ENCODE data around the gene RELA. TPM values are rescaled to one million over a fixed set of nuclear protein-coding genes. Genes with fewer than 3 reads are reported as not detected.

RELA gene
- total RNA-seq, 1 experiment from 2014 or later = 35.1 TPM

DNA sequence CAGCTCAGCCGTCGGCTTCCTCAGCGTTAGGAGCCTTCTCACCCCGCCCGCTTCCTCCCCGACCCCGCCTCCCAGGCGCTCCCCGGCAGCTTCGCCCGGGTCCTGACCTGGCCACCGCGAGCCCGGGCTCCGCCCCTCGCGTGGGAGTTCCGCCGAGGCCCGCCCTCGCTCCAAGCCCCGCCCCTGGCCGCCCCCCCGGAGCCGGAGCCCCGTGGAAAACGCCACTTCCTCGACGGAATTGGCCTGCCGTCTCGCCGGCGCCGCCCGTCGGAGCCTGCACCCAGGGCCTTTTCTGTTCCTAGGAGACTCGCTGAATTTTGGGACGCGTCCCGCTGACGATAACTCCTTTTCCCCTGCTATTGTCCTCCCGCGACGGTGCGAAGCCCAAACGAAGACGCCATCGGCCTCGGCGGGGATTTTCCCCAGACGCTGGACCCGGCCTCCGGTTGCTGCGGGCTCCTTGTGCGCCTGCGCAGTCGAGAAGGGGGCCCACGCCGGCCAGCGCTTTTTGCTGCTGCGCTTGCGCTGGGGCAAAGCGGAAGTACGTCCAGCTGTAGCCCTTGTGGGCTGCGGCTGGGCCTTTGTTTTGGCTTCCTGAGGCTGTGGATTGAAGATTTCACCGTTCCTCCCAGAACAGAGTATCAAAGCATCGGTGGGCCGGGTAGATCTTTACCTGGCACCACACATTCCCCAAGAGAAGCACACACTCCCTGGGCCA lies 10.0 kb downstream of the RELA start (continued):
- TF ChIP-seq, protein P1, sequence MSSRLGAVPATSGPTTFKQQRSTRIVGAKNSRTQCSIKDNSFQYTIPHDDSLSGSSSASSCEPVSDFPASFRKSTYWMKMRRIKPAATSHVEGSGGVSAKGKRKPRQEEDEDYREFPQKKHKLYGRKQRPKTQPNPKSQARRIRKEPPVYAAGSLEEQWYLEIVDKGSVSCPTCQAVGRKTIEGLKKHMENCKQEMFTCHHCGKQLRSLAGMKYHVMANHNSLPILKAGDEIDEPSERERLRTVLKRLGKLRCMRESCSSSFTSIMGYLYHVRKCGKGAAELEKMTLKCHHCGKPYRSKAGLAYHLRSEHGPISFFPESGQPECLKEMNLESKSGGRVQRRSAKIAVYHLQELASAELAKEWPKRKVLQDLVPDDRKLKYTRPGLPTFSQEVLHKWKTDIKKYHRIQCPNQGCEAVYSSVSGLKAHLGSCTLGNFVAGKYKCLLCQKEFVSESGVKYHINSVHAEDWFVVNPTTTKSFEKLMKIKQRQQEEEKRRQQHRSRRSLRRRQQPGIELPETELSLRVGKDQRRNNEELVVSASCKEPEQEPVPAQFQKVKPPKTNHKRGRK (CRISPR knock-in tag; IDR thresholded peaks at IDR 0.05; ENCODE audit: borderline replicate concordance) = 0 out of 2 replicates have a peak, but pooled peaks have one; percentile 25
- TF ChIP-seq JAZF1 (CRISPR knock-in tag; IDR thresholded peaks at IDR 0.05) (no peak), GTF2I (CRISPR knock-in tag; conservative IDR thresholded peaks at IDR 0.05) (no peak), SOX15 (CRISPR knock-in tag; IDR thresholded peaks at IDR 0.05) (no peak), ETV6 (CRISPR knock-in tag; IDR thresholded peaks at IDR 0.05) (peak; percentile 54; the same call in 1 of the 2 replicates), RELA (CRISPR knock-in tag; IDR thresholded peaks at IDR 0.05; ENCODE audit: borderline replicate concordance) (no peak), GABPB1 (CRISPR knock-in tag; IDR thresholded peaks at IDR 0.05) (peak; percentile 33; the same call in 1 of the 2 replicates), HMGA2 (CRISPR knock-in tag; IDR thresholded peaks at IDR 0.05) (no peak), CREM (CRISPR knock-in tag; IDR thresholded peaks at IDR 0.05) (no peak; the same call in 1 of the 2 replicates), ZNF416 (CRISPR knock-in tag; IDR thresholded peaks at IDR 0.05) (no peak), TCF7 (CRISPR knock-in tag; IDR thresholded peaks at IDR 0.05; ENCODE audit: low read depth) (0 out of 2 replicates have a peak, but pooled peaks have one; percentile 60), GRHL2 (CRISPR knock-in tag; IDR thresholded peaks at IDR 0.05; ENCODE audit: insufficient replicate concordance, severe bottlenecking) (no peak), ELF4 (CRISPR knock-in tag; IDR thresholded peaks at IDR 0.05; ENCODE audit: low read depth) (0 out of 2 replicates have a peak, but pooled peaks have one; percentile 16), ZNF396 (CRISPR knock-in tag; IDR thresholded peaks at IDR 0.05; ENCODE audit: borderline replicate concordance) (no peak), SP1 (CRISPR knock-in tag; conservative IDR thresholded peaks at IDR 0.05) (no peak; the same call in none of the 2 replicates)
- TF ChIP-seq, protein P2, sequence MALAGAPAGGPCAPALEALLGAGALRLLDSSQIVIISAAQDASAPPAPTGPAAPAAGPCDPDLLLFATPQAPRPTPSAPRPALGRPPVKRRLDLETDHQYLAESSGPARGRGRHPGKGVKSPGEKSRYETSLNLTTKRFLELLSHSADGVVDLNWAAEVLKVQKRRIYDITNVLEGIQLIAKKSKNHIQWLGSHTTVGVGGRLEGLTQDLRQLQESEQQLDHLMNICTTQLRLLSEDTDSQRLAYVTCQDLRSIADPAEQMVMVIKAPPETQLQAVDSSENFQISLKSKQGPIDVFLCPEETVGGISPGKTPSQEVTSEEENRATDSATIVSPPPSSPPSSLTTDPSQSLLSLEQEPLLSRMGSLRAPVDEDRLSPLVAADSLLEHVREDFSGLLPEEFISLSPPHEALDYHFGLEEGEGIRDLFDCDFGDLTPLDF (CRISPR knock-in tag; IDR thresholded peaks at IDR 0.05) = no peak
- TF ChIP-seq, protein P3, sequence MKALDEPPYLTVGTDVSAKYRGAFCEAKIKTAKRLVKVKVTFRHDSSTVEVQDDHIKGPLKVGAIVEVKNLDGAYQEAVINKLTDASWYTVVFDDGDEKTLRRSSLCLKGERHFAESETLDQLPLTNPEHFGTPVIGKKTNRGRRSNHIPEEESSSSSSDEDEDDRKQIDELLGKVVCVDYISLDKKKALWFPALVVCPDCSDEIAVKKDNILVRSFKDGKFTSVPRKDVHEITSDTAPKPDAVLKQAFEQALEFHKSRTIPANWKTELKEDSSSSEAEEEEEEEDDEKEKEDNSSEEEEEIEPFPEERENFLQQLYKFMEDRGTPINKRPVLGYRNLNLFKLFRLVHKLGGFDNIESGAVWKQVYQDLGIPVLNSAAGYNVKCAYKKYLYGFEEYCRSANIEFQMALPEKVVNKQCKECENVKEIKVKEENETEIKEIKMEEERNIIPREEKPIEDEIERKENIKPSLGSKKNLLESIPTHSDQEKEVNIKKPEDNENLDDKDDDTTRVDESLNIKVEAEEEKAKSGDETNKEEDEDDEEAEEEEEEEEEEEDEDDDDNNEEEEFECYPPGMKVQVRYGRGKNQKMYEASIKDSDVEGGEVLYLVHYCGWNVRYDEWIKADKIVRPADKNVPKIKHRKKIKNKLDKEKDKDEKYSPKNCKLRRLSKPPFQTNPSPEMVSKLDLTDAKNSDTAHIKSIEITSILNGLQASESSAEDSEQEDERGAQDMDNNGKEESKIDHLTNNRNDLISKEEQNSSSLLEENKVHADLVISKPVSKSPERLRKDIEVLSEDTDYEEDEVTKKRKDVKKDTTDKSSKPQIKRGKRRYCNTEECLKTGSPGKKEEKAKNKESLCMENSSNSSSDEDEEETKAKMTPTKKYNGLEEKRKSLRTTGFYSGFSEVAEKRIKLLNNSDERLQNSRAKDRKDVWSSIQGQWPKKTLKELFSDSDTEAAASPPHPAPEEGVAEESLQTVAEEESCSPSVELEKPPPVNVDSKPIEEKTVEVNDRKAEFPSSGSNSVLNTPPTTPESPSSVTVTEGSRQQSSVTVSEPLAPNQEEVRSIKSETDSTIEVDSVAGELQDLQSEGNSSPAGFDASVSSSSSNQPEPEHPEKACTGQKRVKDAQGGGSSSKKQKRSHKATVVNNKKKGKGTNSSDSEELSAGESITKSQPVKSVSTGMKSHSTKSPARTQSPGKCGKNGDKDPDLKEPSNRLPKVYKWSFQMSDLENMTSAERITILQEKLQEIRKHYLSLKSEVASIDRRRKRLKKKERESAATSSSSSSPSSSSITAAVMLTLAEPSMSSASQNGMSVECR (CRISPR knock-in tag; IDR thresholded peaks at IDR 0.05; ENCODE audit: borderline replicate concordance) = no peak
- TF ChIP-seq, protein P4, sequence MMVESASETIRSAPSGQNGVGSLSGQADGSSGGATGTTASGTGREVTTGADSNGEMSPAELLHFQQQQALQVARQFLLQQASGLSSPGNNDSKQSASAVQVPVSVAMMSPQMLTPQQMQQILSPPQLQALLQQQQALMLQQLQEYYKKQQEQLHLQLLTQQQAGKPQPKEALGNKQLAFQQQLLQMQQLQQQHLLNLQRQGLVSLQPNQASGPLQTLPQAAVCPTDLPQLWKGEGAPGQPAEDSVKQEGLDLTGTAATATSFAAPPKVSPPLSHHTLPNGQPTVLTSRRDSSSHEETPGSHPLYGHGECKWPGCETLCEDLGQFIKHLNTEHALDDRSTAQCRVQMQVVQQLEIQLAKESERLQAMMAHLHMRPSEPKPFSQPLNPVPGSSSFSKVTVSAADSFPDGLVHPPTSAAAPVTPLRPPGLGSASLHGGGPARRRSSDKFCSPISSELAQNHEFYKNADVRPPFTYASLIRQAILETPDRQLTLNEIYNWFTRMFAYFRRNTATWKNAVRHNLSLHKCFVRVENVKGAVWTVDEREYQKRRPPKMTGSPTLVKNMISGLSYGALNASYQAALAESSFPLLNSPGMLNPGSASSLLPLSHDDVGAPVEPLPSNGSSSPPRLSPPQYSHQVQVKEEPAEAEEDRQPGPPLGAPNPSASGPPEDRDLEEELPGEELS (CRISPR knock-in tag; IDR thresholded peaks at IDR 0.05) = peak; percentile 18; the same call in 1 of the 2 replicates
- TF ChIP-seq, protein P5, sequence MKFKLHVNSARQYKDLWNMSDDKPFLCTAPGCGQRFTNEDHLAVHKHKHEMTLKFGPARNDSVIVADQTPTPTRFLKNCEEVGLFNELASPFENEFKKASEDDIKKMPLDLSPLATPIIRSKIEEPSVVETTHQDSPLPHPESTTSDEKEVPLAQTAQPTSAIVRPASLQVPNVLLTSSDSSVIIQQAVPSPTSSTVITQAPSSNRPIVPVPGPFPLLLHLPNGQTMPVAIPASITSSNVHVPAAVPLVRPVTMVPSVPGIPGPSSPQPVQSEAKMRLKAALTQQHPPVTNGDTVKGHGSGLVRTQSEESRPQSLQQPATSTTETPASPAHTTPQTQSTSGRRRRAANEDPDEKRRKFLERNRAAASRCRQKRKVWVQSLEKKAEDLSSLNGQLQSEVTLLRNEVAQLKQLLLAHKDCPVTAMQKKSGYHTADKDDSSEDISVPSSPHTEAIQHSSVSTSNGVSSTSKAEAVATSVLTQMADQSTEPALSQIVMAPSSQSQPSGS (CRISPR knock-in tag; IDR thresholded peaks at IDR 0.05; ENCODE audit: borderline replicate concordance, low read depth) = no peak
- TF ChIP-seq, protein P6, sequence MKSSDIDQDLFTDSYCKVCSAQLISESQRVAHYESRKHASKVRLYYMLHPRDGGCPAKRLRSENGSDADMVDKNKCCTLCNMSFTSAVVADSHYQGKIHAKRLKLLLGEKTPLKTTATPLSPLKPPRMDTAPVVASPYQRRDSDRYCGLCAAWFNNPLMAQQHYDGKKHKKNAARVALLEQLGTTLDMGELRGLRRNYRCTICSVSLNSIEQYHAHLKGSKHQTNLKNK (CRISPR knock-in tag; IDR thresholded peaks at IDR 0.05) = peak; percentile 84
- TF ChIP-seq, protein P7, sequence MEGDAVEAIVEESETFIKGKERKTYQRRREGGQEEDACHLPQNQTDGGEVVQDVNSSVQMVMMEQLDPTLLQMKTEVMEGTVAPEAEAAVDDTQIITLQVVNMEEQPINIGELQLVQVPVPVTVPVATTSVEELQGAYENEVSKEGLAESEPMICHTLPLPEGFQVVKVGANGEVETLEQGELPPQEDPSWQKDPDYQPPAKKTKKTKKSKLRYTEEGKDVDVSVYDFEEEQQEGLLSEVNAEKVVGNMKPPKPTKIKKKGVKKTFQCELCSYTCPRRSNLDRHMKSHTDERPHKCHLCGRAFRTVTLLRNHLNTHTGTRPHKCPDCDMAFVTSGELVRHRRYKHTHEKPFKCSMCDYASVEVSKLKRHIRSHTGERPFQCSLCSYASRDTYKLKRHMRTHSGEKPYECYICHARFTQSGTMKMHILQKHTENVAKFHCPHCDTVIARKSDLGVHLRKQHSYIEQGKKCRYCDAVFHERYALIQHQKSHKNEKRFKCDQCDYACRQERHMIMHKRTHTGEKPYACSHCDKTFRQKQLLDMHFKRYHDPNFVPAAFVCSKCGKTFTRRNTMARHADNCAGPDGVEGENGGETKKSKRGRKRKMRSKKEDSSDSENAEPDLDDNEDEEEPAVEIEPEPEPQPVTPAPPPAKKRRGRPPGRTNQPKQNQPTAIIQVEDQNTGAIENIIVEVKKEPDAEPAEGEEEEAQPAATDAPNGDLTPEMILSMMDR (IDR thresholded peaks at IDR 0.05) = no peak
- TF ChIP-seq, protein P8, sequence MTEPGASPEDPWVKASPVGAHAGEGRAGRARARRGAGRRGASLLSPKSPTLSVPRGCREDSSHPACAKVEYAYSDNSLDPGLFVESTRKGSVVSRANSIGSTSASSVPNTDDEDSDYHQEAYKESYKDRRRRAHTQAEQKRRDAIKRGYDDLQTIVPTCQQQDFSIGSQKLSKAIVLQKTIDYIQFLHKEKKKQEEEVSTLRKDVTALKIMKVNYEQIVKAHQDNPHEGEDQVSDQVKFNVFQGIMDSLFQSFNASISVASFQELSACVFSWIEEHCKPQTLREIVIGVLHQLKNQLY (CRISPR knock-in tag; IDR thresholded peaks at IDR 0.05) = no peak
- TF ChIP-seq, protein P9, sequence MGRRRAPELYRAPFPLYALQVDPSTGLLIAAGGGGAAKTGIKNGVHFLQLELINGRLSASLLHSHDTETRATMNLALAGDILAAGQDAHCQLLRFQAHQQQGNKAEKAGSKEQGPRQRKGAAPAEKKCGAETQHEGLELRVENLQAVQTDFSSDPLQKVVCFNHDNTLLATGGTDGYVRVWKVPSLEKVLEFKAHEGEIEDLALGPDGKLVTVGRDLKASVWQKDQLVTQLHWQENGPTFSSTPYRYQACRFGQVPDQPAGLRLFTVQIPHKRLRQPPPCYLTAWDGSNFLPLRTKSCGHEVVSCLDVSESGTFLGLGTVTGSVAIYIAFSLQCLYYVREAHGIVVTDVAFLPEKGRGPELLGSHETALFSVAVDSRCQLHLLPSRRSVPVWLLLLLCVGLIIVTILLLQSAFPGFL (CRISPR knock-in tag; IDR thresholded peaks at IDR 0.05; ENCODE audit: borderline replicate concordance) = no peak

Measured in WTC11 (cell line).